Measurements from ENCODE around the gene HS3ST4. TPM values are rescaled to one million over a fixed set of nuclear protein-coding genes. Genes with fewer than 3 reads are reported as not detected.

Gene HS3ST4
- total RNA-seq, 6 experiments from 2014 or later: not detected

DNA sequence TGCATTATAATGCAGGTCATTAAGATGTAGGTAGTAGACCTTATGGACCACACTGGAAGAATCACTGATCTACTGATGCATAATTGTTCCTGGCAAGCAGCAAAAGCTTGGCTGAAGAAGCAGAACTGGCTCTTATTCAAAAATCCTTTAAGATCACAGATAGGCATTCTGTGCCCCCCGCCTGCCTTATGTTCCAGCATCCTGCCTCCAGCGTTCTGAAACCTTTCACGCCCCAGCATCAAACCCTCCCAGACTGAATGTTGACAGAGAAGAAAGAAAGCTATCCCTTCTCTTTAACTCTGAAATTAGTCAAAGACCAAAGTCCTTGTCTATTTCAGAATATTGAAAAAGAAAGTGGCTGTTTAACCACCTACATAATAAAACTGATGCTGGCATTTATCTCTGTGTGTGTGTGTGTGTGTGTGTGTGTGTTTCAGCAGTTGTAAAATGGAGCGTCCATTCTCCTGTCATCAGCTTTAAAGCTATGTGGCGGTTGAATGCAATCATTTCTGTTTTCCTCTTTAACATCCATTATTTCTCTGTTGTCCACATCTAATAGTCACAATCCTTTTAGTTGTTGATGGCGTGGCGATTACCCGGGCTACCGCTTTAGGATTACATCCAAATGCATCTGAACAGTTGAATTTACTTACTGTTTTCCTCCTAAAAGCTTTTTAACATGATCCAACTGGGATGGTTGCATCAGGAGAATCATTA lies 350.4 kb downstream of the HS3ST4 start:
- DNase-seq (no peak), ATAC-seq (no peak)
- Histone ChIP-seq H3K4me3 (no peak overlapping the region), H3K27ac (no peak overlapping the region), H3K4me1 (no peaks in the 10 kb centered on the region), H3K9me3 (no peaks in the 10 kb centered on the region), H3K36me3 (no peaks in the 10 kb centered on the region), H3K27me3 (no peaks in the 10 kb centered on the region)
- 58% methylated on average over 9 of the region's 9 CpGs for whole genome bisulfite sequencing (ENCODE audit: insufficient coverage, low coverage, low lambda C conversion rate, missing lambda C conversion rate)
- intact Hi-C loops (cut with DNase I): no loop called here
- TF ChIP-seq, protein P1, sequence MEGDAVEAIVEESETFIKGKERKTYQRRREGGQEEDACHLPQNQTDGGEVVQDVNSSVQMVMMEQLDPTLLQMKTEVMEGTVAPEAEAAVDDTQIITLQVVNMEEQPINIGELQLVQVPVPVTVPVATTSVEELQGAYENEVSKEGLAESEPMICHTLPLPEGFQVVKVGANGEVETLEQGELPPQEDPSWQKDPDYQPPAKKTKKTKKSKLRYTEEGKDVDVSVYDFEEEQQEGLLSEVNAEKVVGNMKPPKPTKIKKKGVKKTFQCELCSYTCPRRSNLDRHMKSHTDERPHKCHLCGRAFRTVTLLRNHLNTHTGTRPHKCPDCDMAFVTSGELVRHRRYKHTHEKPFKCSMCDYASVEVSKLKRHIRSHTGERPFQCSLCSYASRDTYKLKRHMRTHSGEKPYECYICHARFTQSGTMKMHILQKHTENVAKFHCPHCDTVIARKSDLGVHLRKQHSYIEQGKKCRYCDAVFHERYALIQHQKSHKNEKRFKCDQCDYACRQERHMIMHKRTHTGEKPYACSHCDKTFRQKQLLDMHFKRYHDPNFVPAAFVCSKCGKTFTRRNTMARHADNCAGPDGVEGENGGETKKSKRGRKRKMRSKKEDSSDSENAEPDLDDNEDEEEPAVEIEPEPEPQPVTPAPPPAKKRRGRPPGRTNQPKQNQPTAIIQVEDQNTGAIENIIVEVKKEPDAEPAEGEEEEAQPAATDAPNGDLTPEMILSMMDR (IDR thresholded peaks at IDR 0.05): no peak
- no peak for TF ChIP-seq POLR2A (IDR thresholded peaks at IDR 0.05)

DNA sequence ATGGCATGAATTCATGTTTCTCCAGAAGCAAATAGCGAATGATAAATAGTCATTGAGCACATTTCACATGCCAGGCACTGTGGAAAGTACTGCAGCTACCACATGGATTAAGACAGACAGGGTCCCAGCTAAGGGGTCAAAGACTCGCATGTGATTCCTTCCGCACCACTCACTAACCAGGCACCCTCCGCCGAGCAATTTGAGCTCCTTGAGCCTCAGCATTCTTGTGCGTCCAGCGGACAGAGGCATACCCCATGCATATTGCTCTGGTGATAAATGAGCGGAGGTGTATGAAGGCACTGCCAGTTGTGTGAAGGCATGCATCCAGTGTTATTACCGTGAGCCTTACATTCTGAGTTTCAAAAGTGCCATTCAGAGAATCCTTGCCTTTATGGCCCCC lies 358.7 kb downstream of the HS3ST4 start:
- no peaks in the 10 kb centered on the region for H3K27me3 ChIP-seq
- H3K27ac ChIP-seq: no peak overlapping the region
- TF ChIP-seq POLR2A (IDR thresholded peaks at IDR 0.05): no peak
- TF ChIP-seq, protein P1 (IDR thresholded peaks at IDR 0.05): no peak
- ATAC-seq (no peak), DNase-seq (no peak)
- intact Hi-C loops (cut with DNase I): no loop called here
- H3K4me3 ChIP-seq: no peak overlapping the region
- 46% methylated on average over 7 of the region's 9 CpGs for WGBS (ENCODE audit: insufficient coverage, low coverage, low lambda C conversion rate, missing lambda C conversion rate)
- no peaks in the 10 kb centered on the region for H3K9me3 ChIP-seq
- no peaks in the 10 kb centered on the region for H3K4me1 ChIP-seq
- no peaks in the 10 kb centered on the region for H3K36me3 ChIP-seq

DNA sequence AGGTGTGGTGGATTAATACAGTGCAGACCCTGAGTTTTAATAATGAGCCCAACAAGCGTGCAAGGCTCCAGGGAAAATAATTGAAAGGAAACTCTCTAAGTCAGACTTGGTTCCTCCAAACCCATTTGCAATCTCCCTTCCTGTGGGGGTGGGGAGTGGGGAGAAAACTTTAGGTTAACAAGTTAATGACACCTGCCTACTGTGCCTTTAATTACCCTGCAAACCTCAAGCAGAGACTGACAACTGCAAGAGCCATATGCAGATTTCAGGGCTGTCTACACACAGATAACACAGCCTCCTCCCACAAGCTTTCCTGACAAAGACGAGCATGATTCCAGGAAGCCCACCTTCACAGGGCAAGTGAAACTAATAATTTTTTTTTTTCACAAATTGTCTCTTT lies 359.3 kb downstream of the HS3ST4 start:
- H3K9me3 ChIP-seq: no peaks in the 10 kb centered on the region
- no peaks in the 10 kb centered on the region for H3K4me1 ChIP-seq
- no peak for DNase-seq
- no peak overlapping the region for H3K4me3 ChIP-seq
- intact Hi-C loops (cut with DNase I): no loop called here
- TF ChIP-seq, protein P1 (IDR thresholded peaks at IDR 0.05): no peak
- no peak for TF ChIP-seq POLR2A (IDR thresholded peaks at IDR 0.05)
- ATAC-seq: no peak
- 11% methylated on average over 2 of the region's 2 CpGs for WGBS (ENCODE audit: insufficient coverage, low coverage, low lambda C conversion rate, missing lambda C conversion rate)
- no peak overlapping the region for H3K27ac ChIP-seq
- H3K36me3 ChIP-seq: no peaks in the 10 kb centered on the region
- no peaks in the 10 kb centered on the region for H3K27me3 ChIP-seq

DNA sequence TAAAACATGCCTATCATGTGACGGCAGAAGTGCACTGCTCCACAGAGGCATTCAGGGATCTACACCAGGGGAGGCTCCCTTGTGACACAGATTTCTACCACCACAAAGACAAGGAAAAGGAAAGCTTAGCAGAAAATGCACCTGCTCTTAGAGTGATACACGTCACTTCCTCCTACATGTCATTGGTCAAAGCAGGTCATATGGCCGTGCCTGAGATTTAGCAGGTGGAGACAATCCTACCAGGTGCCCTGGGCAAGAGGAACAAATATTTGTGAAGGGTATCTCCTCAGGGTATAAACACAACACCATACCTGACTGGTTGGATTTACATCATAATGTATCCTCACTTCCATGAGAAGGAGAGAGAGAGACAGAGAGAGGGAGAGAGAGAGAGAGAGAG lies 362.1 kb downstream of the HS3ST4 start:
- H3K4me3 ChIP-seq: no peak overlapping the region
- H3K27me3 ChIP-seq: no peaks in the 10 kb centered on the region
- H3K36me3 ChIP-seq: no peaks in the 10 kb centered on the region
- no peak for TF ChIP-seq POLR2A (IDR thresholded peaks at IDR 0.05)
- TF ChIP-seq, protein P1 (IDR thresholded peaks at IDR 0.05): no peak
- intact Hi-C loops (cut with DNase I): no loop called here
- no peak overlapping the region for H3K27ac ChIP-seq
- H3K4me1 ChIP-seq: no peaks in the 10 kb centered on the region
- no peak for ATAC-seq
- DNase-seq: no peak
- H3K9me3 ChIP-seq: no peaks in the 10 kb centered on the region
- 69% methylated on average over 3 of the region's 3 CpGs for WGBS (ENCODE audit: insufficient coverage, low coverage, low lambda C conversion rate, missing lambda C conversion rate)
